Measurements from ENCODE around the gene CPT1B. TPM values are rescaled to one million over a fixed set of nuclear protein-coding genes. Genes with fewer than 3 reads are reported as not detected.

The CPT1B gene
- total and polyA plus RNA-seq, 2 donors (not counting 3 experiments of a cell fraction or from before 2014, with no cell fraction given): 7.1 TPM

DNA sequence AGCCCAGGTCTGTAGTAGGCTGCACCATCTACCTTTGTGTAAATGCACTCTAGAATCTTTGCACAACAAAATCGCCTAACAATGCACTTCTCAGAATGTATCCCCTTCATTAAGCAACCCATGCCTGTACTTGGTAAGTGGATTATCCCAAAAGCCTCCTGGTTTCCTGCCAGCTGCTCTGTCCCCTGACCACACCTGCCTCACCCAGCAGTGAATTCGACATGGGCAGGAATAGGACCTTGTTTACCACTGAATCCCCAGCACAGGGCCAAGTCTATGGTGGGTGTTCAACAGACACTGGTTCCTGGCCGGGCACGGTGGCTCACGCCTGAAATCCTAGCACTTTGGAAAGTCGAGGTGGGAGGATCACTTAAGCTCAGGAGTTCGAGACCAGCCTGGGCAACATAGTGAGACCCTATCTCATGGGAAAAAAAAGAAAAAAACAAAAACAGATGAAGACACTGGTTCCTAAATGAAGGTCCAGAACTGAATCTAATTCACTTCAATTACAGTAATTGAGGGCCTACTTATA lies 10.4 kb downstream of the CPT1B start:
- Histone ChIP-seq H3K27ac (ENCODE audit: insufficient read depth, low read depth, low read length) (no peak overlapping the region), H3K9ac (replicated peaks; ENCODE audit: extremely low read depth, insufficient read depth, low read length) (no peak overlapping the region), H3K4me1 (ENCODE audit: control insufficient read depth, extremely low read depth, insufficient read depth, low read length) (peaks cover 5% of the 10 kb centered on the region), H3K79me2 (ENCODE audit: control insufficient read depth, insufficient read depth, low read length) (no peaks in the 10 kb centered on the region), H3K4me2 (ENCODE audit: insufficient read depth, low read length) (no peak overlapping the region), H4K20me1 (replicated peaks; ENCODE audit: control insufficient read depth, extremely low read depth, insufficient read depth, low read length) (no peaks in the 10 kb centered on the region), H2AFZ (ENCODE audit: low read depth, low read length) (no peak overlapping the region), H3K9me3 (replicated peaks; ENCODE audit: control insufficient read depth, insufficient read depth, low read length) (no peaks in the 10 kb centered on the region), H3K4me3 (replicated peaks in 1 of 3; ENCODE audit: insufficient read depth in 1 of 3, low read depth in 1 of 3, low read length in 3 of 3) (no peak overlapping the region), H3K36me3 (ENCODE audit: control insufficient read depth in 2 of 2, extremely low read depth in 1 of 2, insufficient read depth in 2 of 2, low read length in 2 of 2) (no peaks in the 10 kb centered on the region), H3K27me3 (ENCODE audit: control insufficient read depth in 2 of 2, insufficient read depth in 2 of 2, low read length in 2 of 2) (peaks cover 6 to 9% of the 10 kb centered on the region in 2 experiments), H3K9me1 (replicated peaks; ENCODE audit: control insufficient read depth, extremely low read depth, insufficient read depth, low read length) (no peaks in the 10 kb centered on the region)
- intact Hi-C loops (cut with micrococcal nuclease): no loop called here
- no peak for FAIRE-seq
- BruUV-seq (replicated peaks): no TSS peak
- TF ChIP-seq JUN (IDR thresholded peaks at IDR 0.05; ENCODE audit: borderline replicate concordance, insufficient read depth, insufficient read length, low read depth) (no peak), POLR2AphosphoS5 (IDR thresholded peaks at IDR 0.05; ENCODE audit: insufficient read depth, low read depth, low read length) (no peak), GATA2 (IDR thresholded peaks at IDR 0.05; ENCODE audit: insufficient read depth, insufficient read length, low read depth, low read length) (no peak), FOS (IDR thresholded peaks at IDR 0.05; ENCODE audit: borderline replicate concordance, insufficient read depth, low read length) (no peak), MYC (IDR thresholded peaks at IDR 0.05; ENCODE audit: low read depth, low read length) (no peak), EZH2 (IDR thresholded peaks at IDR 0.05; ENCODE audit: borderline replicate concordance, low read depth, low read length, severe bottlenecking) (no peak)
- TF ChIP-seq, protein P1, sequence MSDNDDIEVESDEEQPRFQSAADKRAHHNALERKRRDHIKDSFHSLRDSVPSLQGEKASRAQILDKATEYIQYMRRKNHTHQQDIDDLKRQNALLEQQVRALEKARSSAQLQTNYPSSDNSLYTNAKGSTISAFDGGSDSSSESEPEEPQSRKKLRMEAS (IDR thresholded peaks at IDR 0.05; ENCODE audit: insufficient read depth, insufficient read length): no peak
- DNase-seq (ENCODE audit: low read depth, low spot score): no peak
- dilution Hi-C loops (cut with MboI; ENCODE audit: extremely low pct_ligation_motif_present, low sequenced_read_pairs): no loop called here
- ChIA-PET POLR2A (no interaction called here), CTCF (no interaction called here)

DNA sequence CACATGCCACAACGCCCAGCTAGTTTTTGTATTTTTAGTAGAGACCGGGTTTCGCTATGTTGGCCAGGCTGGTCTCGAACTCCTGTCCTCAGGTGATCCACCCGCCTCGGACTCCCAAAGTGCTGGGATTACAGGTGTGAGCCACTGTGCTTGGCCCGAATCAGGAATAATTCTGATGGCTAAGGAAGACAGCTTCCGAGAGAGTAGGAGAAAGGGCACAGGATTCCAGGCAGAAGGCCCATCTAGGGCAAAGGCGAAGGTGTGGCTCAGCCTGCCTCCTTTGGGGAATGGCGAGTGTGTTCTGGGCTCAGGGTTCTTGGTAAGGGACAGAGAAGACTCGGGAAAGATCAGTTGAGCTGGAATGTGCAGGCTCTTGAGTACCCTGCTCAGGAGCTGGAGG lies 13.9 kb downstream of the CPT1B start:
- Histone ChIP-seq H3K9me1 (replicated peaks; ENCODE audit: control insufficient read depth, extremely low read depth, insufficient read depth, low read length) (no peaks in the 10 kb centered on the region), H3K27me3 (ENCODE audit: control insufficient read depth in 2 of 2, insufficient read depth in 2 of 2, low read length in 2 of 2) (peaks cover 6 to 11% of the 10 kb centered on the region in 2 experiments), H3K79me2 (ENCODE audit: control insufficient read depth, insufficient read depth, low read length) (no peaks in the 10 kb centered on the region), H3K9me3 (replicated peaks; ENCODE audit: control insufficient read depth, insufficient read depth, low read length) (no peaks in the 10 kb centered on the region), H3K4me2 (ENCODE audit: insufficient read depth, low read length) (no peak overlapping the region), H2AFZ (ENCODE audit: low read depth, low read length) (no peak overlapping the region), H3K4me3 (replicated peaks in 1 of 3; ENCODE audit: insufficient read depth in 1 of 3, low read depth in 1 of 3, low read length in 3 of 3) (no peak overlapping the region), H3K9ac (replicated peaks; ENCODE audit: extremely low read depth, insufficient read depth, low read length) (no peak overlapping the region), H4K20me1 (replicated peaks; ENCODE audit: control insufficient read depth, extremely low read depth, insufficient read depth, low read length) (no peaks in the 10 kb centered on the region), H3K36me3 (ENCODE audit: control insufficient read depth in 2 of 2, extremely low read depth in 1 of 2, insufficient read depth in 2 of 2, low read length in 2 of 2) (no peaks in the 10 kb centered on the region), H3K4me1 (ENCODE audit: control insufficient read depth, extremely low read depth, insufficient read depth, low read length) (peaks cover 5% of the 10 kb centered on the region), H3K27ac (ENCODE audit: insufficient read depth, low read depth, low read length) (no peak overlapping the region)
- POLR2A ChIA-PET: no interaction called here
- no peak for TF ChIP-seq FOS (IDR thresholded peaks at IDR 0.05; ENCODE audit: borderline replicate concordance, insufficient read depth, low read length)
- no peak for TF ChIP-seq JUN (IDR thresholded peaks at IDR 0.05; ENCODE audit: borderline replicate concordance, insufficient read depth, insufficient read length, low read depth)
- TF ChIP-seq POLR2A (IDR thresholded peaks at IDR 0.05; ENCODE audit: low read depth, low read length): no peak
- TF ChIP-seq, protein P2, sequence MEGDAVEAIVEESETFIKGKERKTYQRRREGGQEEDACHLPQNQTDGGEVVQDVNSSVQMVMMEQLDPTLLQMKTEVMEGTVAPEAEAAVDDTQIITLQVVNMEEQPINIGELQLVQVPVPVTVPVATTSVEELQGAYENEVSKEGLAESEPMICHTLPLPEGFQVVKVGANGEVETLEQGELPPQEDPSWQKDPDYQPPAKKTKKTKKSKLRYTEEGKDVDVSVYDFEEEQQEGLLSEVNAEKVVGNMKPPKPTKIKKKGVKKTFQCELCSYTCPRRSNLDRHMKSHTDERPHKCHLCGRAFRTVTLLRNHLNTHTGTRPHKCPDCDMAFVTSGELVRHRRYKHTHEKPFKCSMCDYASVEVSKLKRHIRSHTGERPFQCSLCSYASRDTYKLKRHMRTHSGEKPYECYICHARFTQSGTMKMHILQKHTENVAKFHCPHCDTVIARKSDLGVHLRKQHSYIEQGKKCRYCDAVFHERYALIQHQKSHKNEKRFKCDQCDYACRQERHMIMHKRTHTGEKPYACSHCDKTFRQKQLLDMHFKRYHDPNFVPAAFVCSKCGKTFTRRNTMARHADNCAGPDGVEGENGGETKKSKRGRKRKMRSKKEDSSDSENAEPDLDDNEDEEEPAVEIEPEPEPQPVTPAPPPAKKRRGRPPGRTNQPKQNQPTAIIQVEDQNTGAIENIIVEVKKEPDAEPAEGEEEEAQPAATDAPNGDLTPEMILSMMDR (IDR thresholded peaks at IDR 0.05; ENCODE audit: extremely low read depth in 1 of 2, insufficient read depth in 1 of 2, low read depth in 1 of 2, low read length in 2 of 2): no peak
- no peak for TF ChIP-seq GATA2 (IDR thresholded peaks at IDR 0.05; ENCODE audit: insufficient read depth, insufficient read length, low read depth, low read length)
- no peak for TF ChIP-seq MYC (IDR thresholded peaks at IDR 0.05; ENCODE audit: low read depth, low read length)
- TF ChIP-seq EZH2 (IDR thresholded peaks at IDR 0.05; ENCODE audit: borderline replicate concordance, low read depth, low read length, severe bottlenecking): no peak
- TF ChIP-seq POLR2AphosphoS5 (IDR thresholded peaks at IDR 0.05; ENCODE audit: insufficient read depth, low read depth, low read length): no peak
- TF ChIP-seq, protein P1 (IDR thresholded peaks at IDR 0.05; ENCODE audit: insufficient read depth, insufficient read length): no peak
- dilution Hi-C loops (cut with MboI; ENCODE audit: extremely low pct_ligation_motif_present, low sequenced_read_pairs) (no loop called here), intact Hi-C loops (cut with micrococcal nuclease) (no loop called here)
- CTCF ChIA-PET: interaction anchor here (0.8 to 2.6 kb wide), 9 partner anchors 11 to 62 kb away, joined by 3 to 15 read pairs (median 5); partner anchors contain the start of gene SCO2
- DNase-seq (ENCODE audit: low read depth, low spot score) (no peak), FAIRE-seq (no peak)
- BruUV-seq (replicated peaks): no TSS peak

All from endothelial cell of umbilical vein (primary cell).